NT2/D1 (cell line): ENCODE data around the gene KDM6A.

ENCODE experiments used
- YY1 ChIP-seq: IDR thresholded peaks from 2 replicates; pipeline ENCODE4 v1.6.1; 2011; ENCODE audit not compliant: insufficient read length, insufficient read depth
- ZNF274 ChIP-seq: IDR thresholded peaks from 2 replicates; pipeline ENCODE4 v1.6.1; 2011; ENCODE audit warnings: mild to moderate bottlenecking, low read depth, low read length

- TF ChIP-seq YY1 (no peak), ZNF274 (no peak)
Observed at GRCh38 chrX:44944894-44945293, 71.9 kb downstream of the KDM6A start.
